ENCODE results near the gene GRID2. TPM values are rescaled to one million over a fixed set of nuclear protein-coding genes. Genes with fewer than 3 reads are reported as not detected.

GRID2 gene
- total RNA-seq, 1 experiment from 2014 or later: not detected

DNA sequence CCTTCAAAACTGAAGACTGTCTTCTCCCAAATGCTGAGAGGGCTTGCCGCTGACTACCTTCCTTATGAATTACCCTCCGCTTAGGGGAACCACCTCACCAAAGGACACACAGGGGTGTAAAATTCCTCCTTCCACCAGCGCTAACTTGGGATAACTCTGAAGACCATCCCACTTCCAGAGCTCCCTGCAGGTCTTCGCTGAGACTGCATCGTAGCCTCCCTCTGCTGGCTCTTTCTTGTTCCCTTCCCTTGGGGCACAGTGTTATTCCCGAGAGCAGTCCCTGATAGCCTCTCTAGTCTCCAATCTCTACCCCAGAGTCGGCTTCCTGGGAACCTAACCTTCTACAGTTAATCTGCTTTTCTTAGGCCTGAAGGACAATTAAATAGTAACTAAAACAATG is 799.3 kb downstream of the GRID2 start:
- CTCF ChIA-PET: interaction anchor here (0.7 kb wide), 1 partner anchor 47 kb away, joined by 3 read pairs; no protein-coding TSS in a partner anchor
- Mint-ChIP-seq H3K27me3 (ENCODE audit: insufficient read depth, unreplicated experiment) (no peaks in the 10 kb centered on the region), H3K27ac (ENCODE audit: low read depth, unreplicated experiment) (no peak overlapping the region), H3K4me1 (ENCODE audit: insufficient read depth, unreplicated experiment) (no peaks in the 10 kb centered on the region), H3K9me3 (ENCODE audit: unreplicated experiment) (peaks cover 8% of the 10 kb centered on the region), H3K4me3 (ENCODE audit: unreplicated experiment) (no peak overlapping the region), H3K36me3 (ENCODE audit: insufficient read depth, unreplicated experiment) (no peaks in the 10 kb centered on the region)
- no peak for TF ChIP-seq CTCF (IDR thresholded peaks at IDR 0.05; ENCODE audit: unreplicated experiment)
- DNase-seq (ENCODE audit: unreplicated experiment): no peak
- intact Hi-C loops (cut with micrococcal nuclease): no loop called here
- no TSS peak for BruUV-seq (replicated peaks)
- POLR2A ChIA-PET: no interaction called here

DNA sequence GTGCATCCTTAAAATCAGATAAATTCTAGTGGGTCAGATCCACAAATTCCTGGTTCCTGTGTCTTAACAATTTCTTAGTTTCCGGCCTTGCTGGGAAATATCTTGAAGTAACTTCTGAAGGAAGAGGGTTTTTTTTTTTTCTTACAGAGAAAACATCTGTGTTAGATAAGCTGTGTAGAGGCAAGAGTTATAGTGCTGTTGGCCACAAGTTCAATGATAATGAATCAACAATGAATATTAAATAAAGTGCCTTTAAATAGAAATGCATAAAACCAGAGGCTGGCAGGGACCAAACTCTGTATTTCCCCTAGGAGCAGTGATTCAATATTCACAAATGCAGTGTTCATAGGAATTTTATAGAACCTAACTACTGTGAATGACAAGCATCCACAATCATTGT is 812.9 kb downstream of the GRID2 start:
- Mint-ChIP-seq H3K36me3 (ENCODE audit: insufficient read depth, unreplicated experiment) (no peaks in the 10 kb centered on the region), H3K4me3 (ENCODE audit: unreplicated experiment) (no peak overlapping the region), H3K27me3 (ENCODE audit: insufficient read depth, unreplicated experiment) (no peaks in the 10 kb centered on the region), H3K27ac (ENCODE audit: low read depth, unreplicated experiment) (no peak overlapping the region), H3K4me1 (ENCODE audit: insufficient read depth, unreplicated experiment) (no peaks in the 10 kb centered on the region), H3K9me3 (ENCODE audit: unreplicated experiment) (no peaks in the 10 kb centered on the region)
- no TSS peak for BruUV-seq (replicated peaks)
- POLR2A ChIA-PET: no interaction called here
- intact Hi-C loops (cut with micrococcal nuclease): no loop called here
- DNase-seq (ENCODE audit: unreplicated experiment): no peak
- no peak for TF ChIP-seq CTCF (IDR thresholded peaks at IDR 0.05; ENCODE audit: unreplicated experiment)
- CTCF ChIA-PET: interaction anchor here (0.7 kb wide), 1 partner anchor 718 kb away, joined by 3 read pairs; no protein-coding TSS in a partner anchor

DNA sequence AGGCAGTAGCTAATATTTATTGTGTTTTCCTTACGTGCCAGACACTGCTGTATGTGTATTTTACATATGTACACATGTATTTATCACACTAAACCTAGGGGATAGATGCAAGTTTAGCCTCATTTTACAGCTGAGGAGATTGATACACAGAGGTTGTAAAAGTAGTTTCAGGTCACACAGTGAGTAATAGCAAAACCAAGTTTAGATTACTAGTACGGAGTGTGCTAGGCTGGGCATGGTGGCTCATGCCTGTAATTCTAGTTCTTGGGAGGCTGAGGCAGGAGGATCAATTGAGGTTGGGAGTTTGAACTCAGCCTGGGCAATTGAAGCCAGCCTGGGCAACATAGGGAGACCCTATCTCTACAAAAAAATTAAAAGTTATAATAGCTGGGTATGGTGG is 823.7 kb downstream of the GRID2 start:
- ChIA-PET POLR2A (no interaction called here), CTCF (interaction anchor here (1.2 kb wide), 1 partner anchor 33 kb away, joined by 3 read pairs; no protein-coding TSS in a partner anchor)
- intact Hi-C loops (cut with micrococcal nuclease): no loop called here
- Mint-ChIP-seq H3K27ac (ENCODE audit: low read depth, unreplicated experiment) (no peak overlapping the region), H3K27me3 (ENCODE audit: insufficient read depth, unreplicated experiment) (no peaks in the 10 kb centered on the region), H3K9me3 (ENCODE audit: unreplicated experiment) (no peaks in the 10 kb centered on the region), H3K4me1 (ENCODE audit: insufficient read depth, unreplicated experiment) (no peaks in the 10 kb centered on the region), H3K4me3 (ENCODE audit: unreplicated experiment) (no peak overlapping the region), H3K36me3 (ENCODE audit: insufficient read depth, unreplicated experiment) (no peaks in the 10 kb centered on the region)
- TF ChIP-seq CTCF (IDR thresholded peaks at IDR 0.05; ENCODE audit: unreplicated experiment): no peak
- DNase-seq (ENCODE audit: unreplicated experiment): no peak
- BruUV-seq (replicated peaks): no TSS peak

DNA sequence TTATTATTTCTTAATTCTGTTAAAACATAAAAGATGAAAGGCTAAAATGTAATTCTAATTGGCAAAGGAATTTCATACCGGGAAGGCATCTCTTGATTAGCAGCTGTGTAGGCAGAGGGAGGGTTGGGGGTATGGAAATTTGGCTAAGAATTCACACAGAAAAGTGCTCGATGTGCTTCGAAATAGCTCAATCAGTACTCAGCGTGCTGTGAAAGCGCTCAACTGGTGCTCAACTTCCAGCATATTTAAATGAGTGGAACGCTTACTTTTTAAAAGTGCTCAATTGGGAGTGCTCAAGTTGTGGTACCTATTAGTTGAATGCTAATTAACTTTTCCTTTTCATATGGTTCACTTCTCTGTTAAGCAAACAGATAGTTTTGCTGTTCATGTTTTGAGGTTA is 828.9 kb downstream of the GRID2 start:
- H3K4me1 Mint-ChIP-seq (ENCODE audit: insufficient read depth, unreplicated experiment): no peaks in the 10 kb centered on the region
- H3K27ac Mint-ChIP-seq (ENCODE audit: low read depth, unreplicated experiment): no peak overlapping the region
- POLR2A ChIA-PET: interaction anchor here (0.8 to 1.3 kb wide), 2 partner anchors 20 to 259 kb away, joined by 3 to 4 read pairs; no protein-coding TSS in a partner anchor
- H3K9me3 Mint-ChIP-seq (ENCODE audit: unreplicated experiment): no peaks in the 10 kb centered on the region
- H3K4me3 Mint-ChIP-seq (ENCODE audit: unreplicated experiment): no peak overlapping the region
- intact Hi-C loops (cut with micrococcal nuclease): no loop called here
- no TSS peak for BruUV-seq (replicated peaks)
- DNase-seq (ENCODE audit: unreplicated experiment): no peak
- CTCF ChIA-PET: interaction anchor here (0.5 kb wide), 1 partner anchor 13 kb away, joined by 4 read pairs; no protein-coding TSS in a partner anchor
- H3K36me3 Mint-ChIP-seq (ENCODE audit: insufficient read depth, unreplicated experiment): no peaks in the 10 kb centered on the region
- no peak for TF ChIP-seq CTCF (IDR thresholded peaks at IDR 0.05; ENCODE audit: unreplicated experiment)
- H3K27me3 Mint-ChIP-seq (ENCODE audit: insufficient read depth, unreplicated experiment): no peaks in the 10 kb centered on the region

Data from MCF 10A (cell line).